ENCODE data around the gene PTPRN2.

DNA sequence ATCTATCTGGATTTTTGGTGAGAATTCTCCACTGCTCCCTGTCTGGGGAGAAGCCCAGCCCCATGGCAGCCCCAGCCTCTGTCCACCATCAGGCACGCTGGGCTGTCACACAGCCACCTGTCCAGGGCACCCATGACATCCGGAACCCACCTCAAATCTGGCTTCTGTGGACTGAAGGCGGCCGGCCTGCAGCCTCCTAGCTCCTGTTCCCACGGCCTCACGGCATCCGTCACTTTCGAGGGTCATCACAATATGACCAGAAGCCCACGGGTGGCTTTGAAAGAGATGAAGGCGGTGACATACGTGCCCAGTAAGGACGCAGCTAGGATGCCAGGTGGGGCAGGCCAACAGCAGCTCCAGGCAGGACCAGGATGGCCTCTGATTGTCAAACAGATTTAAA is 140.9 kb downstream of the PTPRN2 start:
- TF ChIP-seq EZH2 (IDR thresholded peaks at IDR 0.05; ENCODE audit: low read depth) (no peak; the same call in 1 of the 2 replicates), CTCF (conservative IDR thresholded peaks at IDR 0.05) (no peak)

Measured in PC-9 (cell line).